Smooth muscle cell (in vitro differentiated cells): Measurements from ENCODE around the gene LANCL3. TPM values are rescaled to one million over a fixed set of nuclear protein-coding genes. Genes with fewer than 3 reads are reported as not detected.
A peak's percentile ranks its signal among the peaks of the same experiment; 100 is the strongest.

ENCODE experiments used
- DNase-seq: peaks from one replicate; lab custom pipeline; 2025; ENCODE audit not compliant: unreplicated experiment; lab: John Stamatoyannopoulos, UW
- H2AFZ ChIP-seq: fragments of 200-600 bp; sonication (generic); 2 replicates; pipeline ENCODE4 v1.6.0; 2016; ENCODE audit warnings: antibody characterized with exemption, low read depth, mild to moderate bottlenecking
- H3F3A ChIP-seq: fragments of 200-600 bp; sonication (generic); 2 replicates; pipeline ENCODE4 v1.6.0; 2017; ENCODE audit warnings: antibody characterized with exemption, low read depth
- H3K27ac ChIP-seq: fragments of 200-600 bp; sonication (generic); 2 replicates; pipeline ENCODE4 v1.5.1; 2016; ENCODE audit warnings: low read depth, mild to moderate bottlenecking
- H3K27me3 ChIP-seq: fragments of 200-600 bp; sonication (generic); 2 replicates; pipeline ENCODE4 v1.6.1; 2016; ENCODE audit warnings: low read depth, mild to moderate bottlenecking
- H3K36me3 ChIP-seq: fragments of 200-600 bp; sonication (generic); 2 replicates; pipeline ENCODE4 v1.5.1; 2016; ENCODE audit warnings: low read depth
- H3K4me1 ChIP-seq: fragments of 200-600 bp; sonication (generic); 2 replicates; pipeline ENCODE4 v1.5.1; 2016; ENCODE audit warnings: low read depth
- H3K4me2 ChIP-seq: fragments of 200-600 bp; sonication (generic); 2 replicates; pipeline ENCODE4 v1.6.0; 2016; ENCODE audit warnings: mild to moderate bottlenecking
- H3K4me3 ChIP-seq: fragments of 200-600 bp; sonication (generic); 2 replicates; pipeline ENCODE4 v1.5.1; 2016; ENCODE audit warnings: mild to moderate bottlenecking
- H3K79me2 ChIP-seq: fragments of 200-600 bp; sonication (generic); 2 replicates; pipeline ENCODE4 v1.6.0; 2016; ENCODE audit warnings: low read depth, mild to moderate bottlenecking
- H3K9ac ChIP-seq: fragments of 200-600 bp; sonication (generic); 2 replicates; pipeline ENCODE4 v1.6.0; 2016; ENCODE audit warnings: low read depth
- H3K9me3 ChIP-seq: fragments of 200-600 bp; sonication (generic); replicated peaks from 2 replicates; pipeline ENCODE4 v1.5.1; 2016; ENCODE audit warnings: low read depth
- H4K20me1 ChIP-seq: fragments of 200-600 bp; sonication (generic); 2 replicates; pipeline ENCODE4 v1.6.0; 2016; ENCODE audit warnings: low read depth
- WGBS: methylation state at CpG from one replicate; pipeline ENCODE4 v1.1.7; 2016; ENCODE audit warnings: low lambda C conversion rate; 5-methylcytosine and 5-hydroxymethylcytosine counted together
- polyA plus RNA-seq: library from polyadenylated mRNA; unstranded; fragments of >200 nt; fragmentation: Nextera tagmentation; extraction: Ambion mirVana; gene quantifications from 2 replicates; pipeline ENCODE4 v1.2.1, GENCODE V29; 2016
- total RNA-seq: library from RNA; depleted of rRNA; stranded (reverse); fragments of >200 nt; gene quantifications from 2 replicates; pipeline ENCODE4 v1.2.3, GENCODE V29; 2014
- TF ChIP-seq, protein P1 (sequence below): fragments of 200-600 bp; sonication (generic); IDR thresholded peaks from 2 replicates; pipeline ENCODE4 v1.5.1; 2017; ENCODE audit warnings: borderline replicate concordance, mild to moderate bottlenecking, antibody characterized with exemption; ENCODE audit not compliant: insufficient read depth, poor library complexity, severe bottlenecking

LANCL3 gene
- total and polyA plus RNA-seq, 2 experiments from 2014 or later: 0.18 to 0.54 TPM

GRCh38 chrX:37684973-37685372 lies 113.5 kb downstream of the LANCL3 start:
- H3K4me1 ChIP-seq: no peaks in the 10 kb centered on the region
- no peaks in the 10 kb centered on the region for H4K20me1 ChIP-seq
- no peak overlapping the region for H3K9ac ChIP-seq
- DNase-seq: no peak
- no peaks in the 10 kb centered on the region for H3K27me3 ChIP-seq
- WGBS: 58% methylated on average over 3 of the region's 3 CpGs
- H3K36me3 ChIP-seq: no peaks in the 10 kb centered on the region
- TF ChIP-seq, protein P1, sequence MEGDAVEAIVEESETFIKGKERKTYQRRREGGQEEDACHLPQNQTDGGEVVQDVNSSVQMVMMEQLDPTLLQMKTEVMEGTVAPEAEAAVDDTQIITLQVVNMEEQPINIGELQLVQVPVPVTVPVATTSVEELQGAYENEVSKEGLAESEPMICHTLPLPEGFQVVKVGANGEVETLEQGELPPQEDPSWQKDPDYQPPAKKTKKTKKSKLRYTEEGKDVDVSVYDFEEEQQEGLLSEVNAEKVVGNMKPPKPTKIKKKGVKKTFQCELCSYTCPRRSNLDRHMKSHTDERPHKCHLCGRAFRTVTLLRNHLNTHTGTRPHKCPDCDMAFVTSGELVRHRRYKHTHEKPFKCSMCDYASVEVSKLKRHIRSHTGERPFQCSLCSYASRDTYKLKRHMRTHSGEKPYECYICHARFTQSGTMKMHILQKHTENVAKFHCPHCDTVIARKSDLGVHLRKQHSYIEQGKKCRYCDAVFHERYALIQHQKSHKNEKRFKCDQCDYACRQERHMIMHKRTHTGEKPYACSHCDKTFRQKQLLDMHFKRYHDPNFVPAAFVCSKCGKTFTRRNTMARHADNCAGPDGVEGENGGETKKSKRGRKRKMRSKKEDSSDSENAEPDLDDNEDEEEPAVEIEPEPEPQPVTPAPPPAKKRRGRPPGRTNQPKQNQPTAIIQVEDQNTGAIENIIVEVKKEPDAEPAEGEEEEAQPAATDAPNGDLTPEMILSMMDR: no peak
- no peaks in the 10 kb centered on the region for H3K9me3 ChIP-seq
- H3K27ac ChIP-seq: no peak overlapping the region
- H3F3A ChIP-seq: no peaks in the 10 kb centered on the region
- H3K79me2 ChIP-seq: no peaks in the 10 kb centered on the region
- peak overlapping the region; percentile 30 for H2AFZ ChIP-seq
- peak overlapping the region; percentile 43 for H3K4me3 ChIP-seq
- H3K4me2 ChIP-seq: peak overlapping the region; percentile 84

DNA sequence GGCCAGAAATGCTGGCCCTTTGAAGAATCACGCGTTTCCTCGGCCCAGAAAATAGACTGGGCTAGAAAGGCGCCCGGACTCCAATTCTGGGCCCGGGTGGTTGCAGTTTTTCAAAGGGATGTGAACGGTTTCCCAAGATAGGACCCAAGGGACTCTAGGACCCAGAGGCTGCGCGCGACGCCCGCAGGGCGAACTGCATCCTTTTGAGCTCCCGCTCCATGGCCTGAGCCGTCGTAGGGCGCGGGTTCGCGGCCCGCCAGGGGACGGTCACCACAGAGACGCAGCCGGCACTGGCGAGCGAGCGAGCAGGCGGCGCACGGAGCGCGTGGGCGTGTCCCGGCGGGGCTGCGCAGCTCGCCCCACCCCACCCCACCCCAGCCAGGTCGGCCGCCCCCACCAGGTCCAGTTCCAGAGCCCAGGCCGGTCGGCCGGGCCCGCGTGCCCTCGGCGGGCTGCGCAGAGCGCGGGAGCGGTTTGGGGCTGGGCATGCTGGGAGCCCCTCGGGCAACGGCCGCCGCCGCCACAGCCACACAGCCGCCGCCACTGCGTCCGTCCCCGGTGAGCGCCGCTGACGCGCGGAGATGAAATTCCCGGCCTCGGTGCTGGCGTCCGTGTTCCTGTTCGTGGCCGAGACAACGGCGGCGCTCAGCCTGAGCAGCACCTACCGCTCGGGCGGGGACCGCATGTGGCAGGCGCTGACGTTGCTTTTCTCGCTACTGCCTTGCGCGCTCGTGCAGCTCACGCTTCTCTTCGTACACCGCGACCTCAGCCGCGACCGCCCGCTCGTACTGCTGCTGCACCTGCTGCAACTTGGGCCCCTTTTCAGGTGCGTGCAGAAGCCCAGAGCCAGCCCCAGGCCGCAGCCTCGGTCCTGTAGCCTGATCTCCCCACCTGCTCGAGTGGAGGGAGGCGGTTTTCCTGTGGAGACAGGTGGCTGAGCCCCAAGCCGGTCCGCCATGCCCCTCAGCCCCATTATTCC lies 114.2 kb downstream of the LANCL3 start, which contains the start of gene XK:
Gene XK, plus strand, starts transcription at position 411 of the 979 bp plus-strand sequence. Its CDS starts 171 bp downstream, at position 582.
- Histone ChIP-seq H2AFZ (peak within 1 kb of the TSS; percentile 30), H3K9me3 (no peaks in the 10 kb centered on the region), H4K20me1 (no peaks in the 10 kb centered on the region), H3K27me3 (no peaks in the 10 kb centered on the region), H3K9ac (no peak within 1 kb of the TSS), H3K4me3 (peak within 1 kb of the TSS; percentile 43), H3K36me3 (no peaks in the 10 kb centered on the region), H3K27ac (no peak within 1 kb of the TSS), H3K4me2 (peak within 1 kb of the TSS; percentile 84), H3F3A (no peaks in the 10 kb centered on the region), H3K79me2 (no peaks in the 10 kb centered on the region), H3K4me1 (no peaks in the 10 kb centered on the region)
- TF ChIP-seq, protein P1: no peak
- peak; percentile 19 for DNase-seq
- 27% methylated on average over 85 of the region's 100 CpGs for WGBS

- Histone ChIP-seq H3K27ac (no peak overlapping the region), H3K4me2 (peak overlapping the region; percentile 84), H3K4me1 (no peaks in the 10 kb centered on the region), H3K9me3 (no peaks in the 10 kb centered on the region), H3K9ac (no peak overlapping the region), H3K4me3 (peak overlapping the region; percentile 43), H3K36me3 (no peaks in the 10 kb centered on the region), H4K20me1 (no peaks in the 10 kb centered on the region), H3K79me2 (no peaks in the 10 kb centered on the region), H3F3A (no peaks in the 10 kb centered on the region), H3K27me3 (no peaks in the 10 kb centered on the region), H2AFZ (no peak overlapping the region)
- TF ChIP-seq, protein P1: no peak
- DNase-seq: no peak
- WGBS: 78% methylated on average over 9 of the region's 9 CpGs
These were observed 115.0 kb downstream of the LANCL3 start for GRCh38 chrX:37686369-37686995.
